Sigmoid colon (tissue), 7 donors: Measurements from ENCODE around the gene STAMBP. TPM values are rescaled to one million over a fixed set of nuclear protein-coding genes. Genes with fewer than 3 reads are reported as not detected.

Source experiments
- DNase-seq: peaks from one replicate; pipeline ENCODE4 v3.0.0-alpha.2; 2019
- H3K27ac ChIP-seq, 4 donors: fragments of 200-600 bp; sonication (generic); one replicate each; pipeline ENCODE4 v1.5.1; 2016 to 2019; ENCODE audit warnings: mild to moderate bottlenecking in 1 of 4
- H3K27me3 ChIP-seq, 3 donors: fragments of 200-600 bp; sonication (generic); one replicate each; pipeline ENCODE4 v1.5.1; 2019; ENCODE audit warnings: mild to moderate bottlenecking in 1 of 3
- H3K36me3 ChIP-seq, 4 donors: fragments of 200-600 bp; sonication (generic); one replicate each; pipeline ENCODE4 v1.5.1; 2016 to 2019
- H3K4me1 ChIP-seq, 4 donors: fragments of 200-600 bp; sonication (generic); one replicate each; pipeline ENCODE4 v1.5.1; 2017 to 2019
- H3K4me3 ChIP-seq, 4 donors: fragments of 200-600 bp; sonication (generic); one replicate each; pipeline ENCODE4 v1.5.1; 2017 to 2019; ENCODE audit warnings: mild to moderate bottlenecking in 2 of 4, moderate library complexity in 1 of 4
- H3K9me3 ChIP-seq, 4 donors: fragments of 200-600 bp in 3 of 4; sonication (generic) in 3 of 4; one replicate each; pipeline versions ENCODE4 v1.5.1 to v1.6.1; 2013 to 2019
- CTCF ChIP-seq, 4 experiments: fragments of 450-650 bp in 3 of 4; fragments of 200-600 bp in 1 of 4; IDR thresholded peaks; one replicate each; pipeline ENCODE4 v1.5.1; 2016 to 2019; ENCODE audit warnings: antibody characterized with exemption in 4 of 4, mild to moderate bottlenecking in 3 of 4, moderate library complexity in 2 of 4
- EP300 ChIP-seq, 4 donors: sonication (generic); formaldehyde crosslinking; IDR thresholded peaks; one replicate each; pipeline ENCODE4 v1.6.1; 2017; ENCODE audit warnings: antibody characterized with exemption in 4 of 4
- POLR2A ChIP-seq, 2 donors: fragments of 450-650 bp; IDR thresholded peaks; one replicate each; pipeline ENCODE4 v1.6.1; 2016; ENCODE audit warnings: antibody characterized with exemption in 2 of 2, mild to moderate bottlenecking in 2 of 2, moderate library complexity in 2 of 2
- POLR2AphosphoS5 ChIP-seq, 4 donors: sonication (generic); formaldehyde crosslinking; IDR thresholded peaks; one replicate each; pipeline ENCODE4 v1.6.1; 2017; ENCODE audit warnings: antibody characterized with exemption in 4 of 4
- whole genome bisulfite sequencing, 2 donors: extraction: QIAGEN DNeasy Blood & Tissue Kit; methylation state at CpG; one replicate each; pipeline ENCODE4 v1.1.7; 2013; 5-methylcytosine and 5-hydroxymethylcytosine counted together
- intact Hi-C: fragments of 100-400 bp; cut with DNase I; formaldehyde crosslinking; loops from one replicate; pipeline ENCODE4 v1.15.1; 2023
- polyA plus RNA-seq, 3 donors: library from polyadenylated mRNA; stranded (reverse); fragments of 200-250 nt; gene quantifications; one replicate each; pipeline ENCODE4 v1.2.3, GENCODE V29; 2013
- total RNA-seq, 4 donors: library from RNA; depleted of rRNA; stranded (reverse); fragments of >200 nt; gene quantifications; one replicate each; pipeline ENCODE4 v1.1.0, GENCODE V29; 2016
- donor health status: healthy with polysubstance abuse.
- donor health status: Bipolar disorder and iron deficiency.
- donor health status: healthy.

STAMBP gene
- total and polyA plus RNA-seq, 7 donors, result 23.5 to 55.3 (median 37.0) TPM

- H3K4me3 ChIP-seq, result no peak overlapping the region
- TF ChIP-seq EP300 (IDR thresholded peaks at IDR 0.05) (no peak), POLR2A (IDR thresholded peaks at IDR 0.05) (no peak), CTCF (IDR thresholded peaks at IDR 0.05) (no peak), POLR2AphosphoS5 (IDR thresholded peaks at IDR 0.05) (no peak)
- intact Hi-C loops, result loop anchor here (5.0 kb wide), 1 partner anchor 86 kb away; no protein-coding TSS in a partner anchor
- H3K4me1 ChIP-seq, result peaks cover 0 to 62% (median 56%) of the 10 kb centered on the region in 4 donors
- no peaks in the 10 kb centered on the region for H3K9me3 ChIP-seq
- peaks cover 0 to 4% (median 0%) of the 10 kb centered on the region in 4 donors for H3K36me3 ChIP-seq
- 87 to 88% methylated on average over 11 of the region's 11 CpGs for WGBS, 2 donors
- H3K27me3 ChIP-seq, result no peaks in the 10 kb centered on the region
- peak overlapping the region; percentile 95 to 98 (median 96) for H3K27ac ChIP-seq
- no peak for DNase-seq
These were observed 2.2 kb downstream of the STAMBP start for GRCh38 chr2:73830871-73831401.

GRCh38 chr2:73832930-73833329 lies 4.2 kb downstream of the STAMBP start:
- intact Hi-C loops, result loop anchor here (5.0 kb wide), 1 partner anchor 84 kb away; no protein-coding TSS in a partner anchor
- Histone ChIP-seq H3K27ac (peak overlapping the region; percentile 36 to 98 (median 96)), H3K36me3 (peaks cover 0 to 4% (median 0%) of the 10 kb centered on the region in 4 donors), H3K4me1 (peaks cover 0 to 68% (median 58%) of the 10 kb centered on the region in 4 donors), H3K27me3 (no peaks in the 10 kb centered on the region), H3K4me3 (no peak overlapping the region), H3K9me3 (no peaks in the 10 kb centered on the region)
- no peak for DNase-seq
- TF ChIP-seq CTCF (IDR thresholded peaks at IDR 0.05) (no peak), EP300 (IDR thresholded peaks at IDR 0.05) (peak in 3 of 4 donors; percentile 42 to 78 (median 67)), POLR2AphosphoS5 (IDR thresholded peaks at IDR 0.05) (peak; percentile 66 to 87 (median 80)), POLR2A (IDR thresholded peaks at IDR 0.05) (peak in 1 of 2 donors; percentile 46)

GRCh38 chr2:73836141-73836943 lies 7.6 kb downstream of the STAMBP start:
- Histone ChIP-seq H3K4me1 (peaks cover 0 to 65% (median 59%) of the 10 kb centered on the region in 4 donors), H3K27ac (peak overlapping the region; percentile 82 to 96 (median 90)), H3K9me3 (no peaks in the 10 kb centered on the region), H3K36me3 (peaks cover 0 to 4% (median 0%) of the 10 kb centered on the region in 4 donors), H3K27me3 (no peaks in the 10 kb centered on the region), H3K4me3 (peak overlapping the region in 2 of 4 donors; percentile 20 to 25)
- WGBS, 2 donors, result 91 to 96% methylated on average over 17 of the region's 17 CpGs
- TF ChIP-seq POLR2AphosphoS5 (IDR thresholded peaks at IDR 0.05) (peak in 2 of 4 donors; percentile 8 to 24), CTCF (IDR thresholded peaks at IDR 0.05) (no peak), EP300 (IDR thresholded peaks at IDR 0.05) (no peak), POLR2A (IDR thresholded peaks at IDR 0.05) (no peak)
- peak; percentile 77 for DNase-seq
- intact Hi-C loops, result loop anchor here (5.0 kb wide), 1 partner anchor 36 kb away; no protein-coding TSS in a partner anchor

GRCh38 chr2:73837847-73838585 lies 9.3 kb downstream of the STAMBP start:
- DNase-seq, result no peak
- Histone ChIP-seq H3K36me3 (no peaks in the 10 kb centered on the region), H3K4me1 (peaks cover 0 to 67% (median 56%) of the 10 kb centered on the region in 4 donors), H3K4me3 (no peak overlapping the region), H3K27me3 (no peaks in the 10 kb centered on the region), H3K27ac (peak overlapping the region; percentile 82 to 96 (median 90)), H3K9me3 (no peaks in the 10 kb centered on the region)
- intact Hi-C loops, result loop anchor here (2.0 to 5.0 kb wide), 2 partner anchors 34 to 55 kb away; partner anchors contain the start of gene ACTG2
- TF ChIP-seq CTCF (IDR thresholded peaks at IDR 0.05), result no peak
- 68 to 69% methylated on average over 4 of the region's 4 CpGs for WGBS, 2 donors
